Choroid plexus epithelial cell (primary cell): ENCODE results near the gene IPO11.

Source experiments
- DNase-seq: peaks from one replicate; pipeline ENCODE4 v3.0.0-alpha.2; 2010; ENCODE audit warnings: low read depth
- H3K4me3 ChIP-seq: 2 replicates; pipeline ENCODE4 v1.5.1; 2011; ENCODE audit warnings: low read depth, mild to moderate bottlenecking, control low read depth, low read length, moderate library complexity
- CTCF ChIP-seq: conservative IDR thresholded peaks from 2 replicates; pipeline ENCODE4 v1.5.1; 2011; ENCODE audit warnings: low read depth, mild to moderate bottlenecking, control low read depth, inconsistent platforms, low read length, moderate library complexity

The IPO11 gene

GRCh38 chr5:62575066-62575465, 162.5 kb downstream of the IPO11 start:
- H3K4me3 ChIP-seq, result no peak overlapping the region
- no peak for DNase-seq
- no peak for TF ChIP-seq CTCF

- no peak for DNase-seq
- no peak overlapping the region for H3K4me3 ChIP-seq
- TF ChIP-seq CTCF, result no peak
Observed at GRCh38 chr5:62575489-62575888, 162.9 kb downstream of the IPO11 start.

- TF ChIP-seq CTCF, result no peak
- DNase-seq, result no peak
- no peak overlapping the region for H3K4me3 ChIP-seq
Observed at GRCh38 chr5:62576570-62577170, 164.1 kb downstream of the IPO11 start.

DNA sequence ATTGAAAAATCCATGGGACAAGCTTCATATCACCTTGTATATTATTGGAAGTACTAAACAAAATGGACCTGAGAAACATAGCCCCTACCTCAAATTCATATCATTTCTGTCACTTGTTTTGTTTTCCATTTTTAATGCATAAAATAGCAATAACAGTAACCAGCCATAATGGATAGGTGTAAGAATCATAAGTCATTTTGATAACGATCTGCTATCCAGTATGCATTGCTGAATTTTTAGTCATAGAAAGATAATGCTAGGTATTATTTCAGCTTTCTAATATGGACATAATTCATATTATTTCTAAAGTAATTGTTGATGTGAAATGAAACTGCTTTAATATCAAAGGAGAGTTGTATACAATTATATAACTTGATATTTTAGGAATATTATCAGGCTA, 164.9 kb downstream of the IPO11 start:
- no peak for DNase-seq
- no peak for TF ChIP-seq CTCF
- H3K4me3 ChIP-seq, result no peak overlapping the region

- no peak within 1 kb of the TSS for H3K4me3 ChIP-seq
- DNase-seq, result peak; percentile 95
- TF ChIP-seq CTCF, result no peak
Observed at GRCh38 chr5:62578540-62578939, 166.0 kb downstream of the IPO11 start, which contains the start of gene LRRC70. Gene LRRC70, plus strand, starts transcription at chr5:62578819. Its CDS starts 620 bp downstream, at chr5:62579439.

DNA sequence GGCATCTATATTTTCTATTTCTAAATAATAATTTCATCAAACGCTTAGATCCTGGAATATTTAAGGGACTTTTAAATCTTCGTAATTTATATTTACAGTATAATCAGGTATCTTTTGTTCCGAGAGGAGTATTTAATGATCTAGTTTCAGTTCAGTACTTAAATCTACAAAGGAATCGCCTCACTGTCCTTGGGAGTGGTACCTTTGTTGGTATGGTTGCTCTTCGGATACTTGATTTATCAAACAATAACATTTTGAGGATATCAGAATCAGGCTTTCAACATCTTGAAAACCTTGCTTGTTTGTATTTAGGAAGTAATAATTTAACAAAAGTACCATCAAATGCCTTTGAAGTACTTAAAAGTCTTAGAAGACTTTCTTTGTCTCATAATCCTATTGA, 167.2 kb downstream of the IPO11 start:
- no peak for DNase-seq
- no peak overlapping the region for H3K4me3 ChIP-seq
- no peak for TF ChIP-seq CTCF

- H3K4me3 ChIP-seq, result no peak overlapping the region
- TF ChIP-seq CTCF, result no peak
- no peak for DNase-seq
Observed at GRCh38 chr5:62581836-62582597, 169.5 kb downstream of the IPO11 start.
